PC-3 (cell line): Measurements from ENCODE around the gene FCN2.

Source experiments
- CTCF ChIP-seq: fragments of 300-600 bp; sonication (generic); conservative IDR thresholded peaks from 2 replicates; pipeline ENCODE4 v1.5.1; 2017; ENCODE audit warnings: antibody characterized with exemption, low read depth, mild to moderate bottlenecking, low read length
- EZH2 ChIP-seq: fragments of 300-600 bp; sonication (generic); IDR thresholded peaks from one replicate; pipeline ENCODE4 v1.6.1; 2017; ENCODE audit warnings: antibody characterized with exemption, mild to moderate bottlenecking, low read length; ENCODE audit not compliant: unreplicated experiment

DNA sequence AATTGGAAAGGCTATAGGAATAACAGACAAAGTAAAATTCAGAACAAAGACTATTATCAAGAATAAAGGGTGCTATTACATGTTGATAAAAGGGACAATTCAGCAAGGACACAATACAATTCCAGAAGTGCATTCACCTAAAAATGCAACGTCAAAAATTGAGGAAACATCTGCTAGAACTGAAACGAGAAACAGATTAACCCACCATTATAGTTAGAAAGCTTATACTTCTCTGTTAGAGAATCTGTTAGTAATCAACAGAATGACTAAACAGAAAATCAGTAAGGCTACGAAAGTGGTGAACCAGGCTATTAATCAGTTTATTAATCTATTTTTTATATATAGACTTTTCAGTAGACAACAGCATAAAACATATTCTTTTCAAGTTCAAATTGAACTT lies 22.3 kb downstream of the FCN2 start:
- TF ChIP-seq CTCF (no peak), EZH2 (no peak)
